RWPE2 (cell line): ENCODE data around the gene GPS2.

Experiments used
- ATAC-seq: fragments of 200-7000 bp; cut with Tn5 transposase; 3 replicates; pipeline ENCODE4 v1.9.1; 2021; ENCODE audit warnings: low read depth
- DNase-seq: peaks from one replicate; pipeline ENCODE4 v3.0.0-alpha.2; 2020; ENCODE audit warnings: low spot score
- H3K27ac ChIP-seq: fragments of 450-650 bp; 2 replicates; pipeline ENCODE4 v1.5.1; 2017; ENCODE audit warnings: mild to moderate bottlenecking; ENCODE audit not compliant: poor library complexity, severe bottlenecking
- H3K27me3 ChIP-seq: fragments of 250-450 bp; sonication (Bioruptor Pico); 2 replicates; pipeline ENCODE4 v1.5.1; 2021; ENCODE audit warnings: mild to moderate bottlenecking, moderate library complexity; ENCODE audit not compliant: insufficient read depth, poor library complexity, severe bottlenecking
- H3K36me3 ChIP-seq: fragments of 250-450 bp; sonication (Bioruptor Pico); 2 replicates; pipeline ENCODE4 v1.5.1; 2020; ENCODE audit warnings: low read depth, mild to moderate bottlenecking, moderate library complexity
- H3K4me1 ChIP-seq: fragments of 250-450 bp; sonication (Bioruptor Pico); 2 replicates; pipeline ENCODE4 v1.5.1; 2021; ENCODE audit warnings: mild to moderate bottlenecking, moderate library complexity; ENCODE audit not compliant: insufficient read depth, poor library complexity, severe bottlenecking
- H3K4me3 ChIP-seq: fragments of 250-450 bp; sonication (Bioruptor Pico); 2 replicates; pipeline ENCODE4 v1.5.1; 2021; ENCODE audit warnings: mild to moderate bottlenecking, moderate library complexity; ENCODE audit not compliant: severe bottlenecking
- H3K9me3 ChIP-seq: fragments of 250-450 bp; sonication (Bioruptor Pico); 2 replicates; pipeline ENCODE4 v1.5.1; 2021; ENCODE audit warnings: mild to moderate bottlenecking, moderate library complexity; ENCODE audit not compliant: severe bottlenecking
- CTCF ChIP-seq: fragments of 450-650 bp; IDR thresholded peaks from one replicate; pipeline ENCODE4 v1.5.1; 2017; ENCODE audit warnings: mild to moderate bottlenecking, moderate library complexity; ENCODE audit not compliant: poor library complexity, severe bottlenecking

The GPS2 gene

GRCh38 chr17:7356756-7357155, 41.6 kb upstream of the GPS2 start:
- no peak for ATAC-seq
- Histone ChIP-seq H3K9me3 (no peaks in the 10 kb centered on the region), H3K36me3 (no peaks in the 10 kb centered on the region), H3K4me3 (no peak overlapping the region), H3K4me1 (peaks cover 15% of the 10 kb centered on the region), H3K27ac (no peak overlapping the region), H3K27me3 (no peaks in the 10 kb centered on the region)
- no peak for TF ChIP-seq CTCF
- DNase-seq, result no peak

- peak; percentile 9; the same call in 1 of the 3 replicates for ATAC-seq
- H3K4me3 ChIP-seq, result no peak overlapping the region
- DNase-seq, result no peak
- H3K27ac ChIP-seq, result no peak overlapping the region
- no peaks in the 10 kb centered on the region for H3K27me3 ChIP-seq
- peaks cover 15% of the 10 kb centered on the region for H3K4me1 ChIP-seq
- peak; percentile 81 for TF ChIP-seq CTCF
- no peaks in the 10 kb centered on the region for H3K36me3 ChIP-seq
- no peaks in the 10 kb centered on the region for H3K9me3 ChIP-seq
These were observed 41.0 kb upstream of the GPS2 start for GRCh38 chr17:7356072-7356549.

- ATAC-seq (no peak), DNase-seq (no peak)
- TF ChIP-seq CTCF, result no peak
- Histone ChIP-seq H3K9me3 (no peaks in the 10 kb centered on the region), H3K4me3 (no peak overlapping the region), H3K4me1 (peaks cover 15% of the 10 kb centered on the region), H3K36me3 (no peaks in the 10 kb centered on the region), H3K27me3 (no peaks in the 10 kb centered on the region), H3K27ac (peak overlapping the region; percentile 99)
These were observed 40.4 kb upstream of the GPS2 start for GRCh38 chr17:7355573-7355972.

- H3K27ac ChIP-seq, result peak within 1 kb of the TSS; percentile 99
- ATAC-seq, result no peak
These were observed 39.9 kb upstream of the GPS2 start, which contains the start of gene TMEM95 for GRCh38 chr17:7355053-7355452. Gene TMEM95, plus strand, starts transcription at chr17:7355156. Its CDS starts 49 bp downstream, at chr17:7355205.

More at GRCh38 chr17:7355053-7355452, 39.9 kb upstream of the GPS2 start, which contains the start of gene TMEM95:
- no peaks in the 10 kb centered on the region for H3K9me3 ChIP-seq
- no peaks in the 10 kb centered on the region for H3K27me3 ChIP-seq
- H3K4me3 ChIP-seq, result peak within 1 kb of the TSS; percentile 81
- H3K4me1 ChIP-seq, result peaks cover 15% of the 10 kb centered on the region
- H3K36me3 ChIP-seq, result no peaks in the 10 kb centered on the region
- TF ChIP-seq CTCF, result no peak
- DNase-seq, result no peak
